ENCODE measurements around the gene PSMB7.

- no peak for TF ChIP-seq EZH2 (IDR thresholded peaks at IDR 0.05; ENCODE audit: low read length, missing control alignments)
- TF ChIP-seq, protein P1, sequence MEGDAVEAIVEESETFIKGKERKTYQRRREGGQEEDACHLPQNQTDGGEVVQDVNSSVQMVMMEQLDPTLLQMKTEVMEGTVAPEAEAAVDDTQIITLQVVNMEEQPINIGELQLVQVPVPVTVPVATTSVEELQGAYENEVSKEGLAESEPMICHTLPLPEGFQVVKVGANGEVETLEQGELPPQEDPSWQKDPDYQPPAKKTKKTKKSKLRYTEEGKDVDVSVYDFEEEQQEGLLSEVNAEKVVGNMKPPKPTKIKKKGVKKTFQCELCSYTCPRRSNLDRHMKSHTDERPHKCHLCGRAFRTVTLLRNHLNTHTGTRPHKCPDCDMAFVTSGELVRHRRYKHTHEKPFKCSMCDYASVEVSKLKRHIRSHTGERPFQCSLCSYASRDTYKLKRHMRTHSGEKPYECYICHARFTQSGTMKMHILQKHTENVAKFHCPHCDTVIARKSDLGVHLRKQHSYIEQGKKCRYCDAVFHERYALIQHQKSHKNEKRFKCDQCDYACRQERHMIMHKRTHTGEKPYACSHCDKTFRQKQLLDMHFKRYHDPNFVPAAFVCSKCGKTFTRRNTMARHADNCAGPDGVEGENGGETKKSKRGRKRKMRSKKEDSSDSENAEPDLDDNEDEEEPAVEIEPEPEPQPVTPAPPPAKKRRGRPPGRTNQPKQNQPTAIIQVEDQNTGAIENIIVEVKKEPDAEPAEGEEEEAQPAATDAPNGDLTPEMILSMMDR (conservative IDR thresholded peaks at IDR 0.05 in 1 of 2, IDR thresholded peaks at IDR 0.05 in 1 of 2; ENCODE audit: low read depth in 1 of 2, low read length in 2 of 2): no peak
These were observed 85.1 kb downstream of the PSMB7 start for GRCh38 chr9:124330011-124330697.
